Memory B cell (primary cell): ENCODE measurements around the gene PCNT.
A peak's percentile ranks its signal among the peaks of the same experiment; 100 is the strongest.

ENCODE experiments used
- ATAC-seq: fragments of 150-1000 bp; cut with Tn5 transposase; 2 replicates; pipeline ENCODE4 v1.10.0; 2021; ENCODE audit warnings: low read depth, mild to moderate bottlenecking, moderate library complexity
- DNase-seq, 2 donors: peaks; one replicate each; pipeline ENCODE4 v3.0.0; 2022; ENCODE audit warnings: low spot score in 2 of 2
- H3K27ac Mint-ChIP-seq: one replicate; pipeline ENCODE4 v1.8.0; 2022; ENCODE audit warnings: mild to moderate bottlenecking, moderate library complexity, mixed read lengths
- H3K27me3 Mint-ChIP-seq: one replicate; pipeline ENCODE4 v1.8.0; 2022; ENCODE audit warnings: mixed read lengths
- H3K36me3 Mint-ChIP-seq: one replicate; pipeline ENCODE4 v1.8.0; 2022; ENCODE audit warnings: mild to moderate bottlenecking, mixed read lengths
- H3K4me1 Mint-ChIP-seq: one replicate; pipeline ENCODE4 v1.8.0; 2022; ENCODE audit warnings: mixed read lengths
- H3K4me3 Mint-ChIP-seq: one replicate; pipeline ENCODE4 v1.8.0; 2022; ENCODE audit warnings: mild to moderate bottlenecking, moderate library complexity, mixed read lengths
- H3K9me3 Mint-ChIP-seq: one replicate; pipeline ENCODE4 v1.8.0; 2022; ENCODE audit warnings: mixed read lengths

The PCNT gene

GRCh38 chr21:46323710-46324389 is at the start of gene PCNT, which contains the start of gene C21orf58:
Gene PCNT (plus strand): TSS chr21:46324156. CDS start chr21:46324229, 73 bp downstream.
Gene C21orf58 (minus strand): TSS chr21:46323870. CDS start chr21:46322738, 1,132 bp downstream.
- Mint-ChIP-seq H3K4me3 (peak within 1 kb of the TSS; percentile 99), H3K27me3 (no peaks in the 10 kb centered on the region), H3K4me1 (peaks cover 14% of the 10 kb centered on the region), H3K9me3 (no peaks in the 10 kb centered on the region), H3K36me3 (peaks cover 10% of the 10 kb centered on the region), H3K27ac (peak within 1 kb of the TSS; percentile 97)
- DNase-seq (peak; percentile 95 to 98), ATAC-seq (peak; percentile 81)

DNA sequence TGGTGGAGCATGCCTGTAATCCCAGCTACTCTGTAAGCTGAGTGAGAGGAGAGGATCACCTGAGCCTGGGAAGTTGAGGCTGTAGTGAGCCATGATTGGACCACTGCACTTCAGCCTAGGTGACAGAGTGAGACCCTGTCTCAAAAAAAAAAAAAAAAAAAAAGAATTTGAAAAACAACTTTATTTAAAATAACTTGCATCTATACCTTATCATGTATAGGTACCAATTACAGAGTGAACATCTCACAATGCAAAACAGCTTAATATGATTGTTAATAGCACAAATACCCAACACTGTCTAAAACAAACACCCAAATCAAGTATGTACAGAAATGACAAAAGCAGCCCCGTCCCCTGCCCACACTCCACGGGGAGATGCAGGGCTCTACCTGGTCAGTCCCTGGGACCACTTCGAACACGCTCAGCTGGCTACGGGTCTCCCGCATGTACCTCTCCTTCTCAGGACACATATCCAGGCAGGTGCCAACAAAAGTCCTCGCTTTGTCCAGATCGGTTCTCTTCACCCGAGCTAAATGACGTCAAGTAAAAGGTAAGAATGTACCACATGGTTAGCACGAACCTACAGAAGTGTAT is 49.1 kb upstream of the PCNT start:
- peaks cover 2% of the 10 kb centered on the region for H3K4me1 Mint-ChIP-seq
- ATAC-seq (no peak), DNase-seq (no peak)
- H3K27ac Mint-ChIP-seq: no peak overlapping the region
- H3K9me3 Mint-ChIP-seq: no peaks in the 10 kb centered on the region
- no peak overlapping the region for H3K4me3 Mint-ChIP-seq
- no peaks in the 10 kb centered on the region for H3K27me3 Mint-ChIP-seq
- peaks cover 31% of the 10 kb centered on the region for H3K36me3 Mint-ChIP-seq

GRCh38 chr21:46284077-46284644 is 39.8 kb upstream of the PCNT start:
- Mint-ChIP-seq H3K4me3 (peak overlapping the region; percentile 75), H3K27ac (peak overlapping the region; percentile 11), H3K4me1 (peaks cover 25% of the 10 kb centered on the region), H3K9me3 (no peaks in the 10 kb centered on the region), H3K36me3 (peaks cover 12% of the 10 kb centered on the region), H3K27me3 (no peaks in the 10 kb centered on the region)
- no peak for ATAC-seq
- DNase-seq: no peak

GRCh38 chr21:46284733-46285132 is 39.2 kb upstream of the PCNT start:
- DNase-seq: no peak
- Mint-ChIP-seq H3K4me1 (peaks cover 28% of the 10 kb centered on the region), H3K9me3 (no peaks in the 10 kb centered on the region), H3K27ac (peak overlapping the region; percentile 92), H3K27me3 (no peaks in the 10 kb centered on the region), H3K4me3 (peak overlapping the region; percentile 99), H3K36me3 (peaks cover 12% of the 10 kb centered on the region)
- ATAC-seq: no peak

- no peak for DNase-seq
Measured at GRCh38 chr21:46285206-46285661, 38.7 kb upstream of the PCNT start, which contains the start of gene MCM3AP. Gene MCM3AP (minus strand): TSS chr21:46285611. CDS start chr21:46285286, 325 bp downstream.

DNA sequence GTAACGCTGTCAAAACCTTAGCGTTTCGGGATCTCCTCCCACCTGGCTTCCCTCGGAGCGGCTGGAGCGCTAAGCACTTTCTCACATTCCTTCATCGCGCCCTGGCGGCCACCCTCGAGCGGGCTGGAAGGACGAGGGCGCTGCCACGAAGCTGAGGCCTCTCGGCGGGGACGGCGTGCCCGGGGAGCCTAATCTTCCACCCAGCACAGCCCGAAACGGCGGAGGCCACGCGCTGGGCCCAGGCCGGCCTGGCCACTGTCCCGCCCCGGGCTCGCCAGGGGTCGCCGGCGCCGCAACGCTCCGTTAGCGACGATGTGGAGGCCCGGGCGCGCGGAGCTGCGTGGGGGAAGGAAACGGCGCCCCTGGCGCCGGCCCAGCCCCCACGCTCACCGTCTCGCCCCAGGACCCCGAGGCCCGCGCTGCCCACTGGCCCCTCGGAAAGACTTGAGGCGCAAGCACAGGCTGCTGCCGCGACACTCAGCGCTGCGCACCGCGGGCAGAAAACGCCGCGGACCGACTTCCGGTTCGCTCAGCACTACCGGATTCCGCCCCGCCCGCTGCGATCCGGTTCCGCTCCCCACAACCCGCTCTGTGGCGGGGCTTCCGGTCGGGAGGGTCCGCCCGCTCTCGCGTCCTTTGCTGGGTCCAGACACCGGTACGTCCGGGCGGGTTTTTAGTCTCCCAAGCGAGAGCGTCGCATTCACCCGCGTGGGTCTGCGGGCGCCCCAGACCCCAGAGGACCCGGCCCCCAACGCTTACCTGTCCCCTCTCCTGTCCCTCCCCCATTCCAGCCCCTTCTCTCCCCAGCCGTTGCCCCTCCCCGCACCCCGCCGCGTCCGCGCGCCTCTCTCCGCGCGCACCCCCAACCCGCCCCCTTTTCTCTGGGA is 38.0 kb upstream of the PCNT start, which contains the start of gene YBEY:
Gene YBEY (plus strand): TSS at position 582 of the 887 bp plus-strand sequence. CDS start 572 bp downstream, outside the sequence.
- H3K27me3 Mint-ChIP-seq: no peaks in the 10 kb centered on the region
- H3K36me3 Mint-ChIP-seq: peaks cover 11% of the 10 kb centered on the region
- peak within 1 kb of the TSS; percentile 99 for H3K4me3 Mint-ChIP-seq
- no peaks in the 10 kb centered on the region for H3K9me3 Mint-ChIP-seq
- DNase-seq (peak; percentile 74 to 81), ATAC-seq (peak; percentile 89)
- H3K4me1 Mint-ChIP-seq: peaks cover 30% of the 10 kb centered on the region
- H3K27ac Mint-ChIP-seq: peak within 1 kb of the TSS; percentile 92

More at GRCh38 chr21:46285206-46285661, 38.7 kb upstream of the PCNT start, which contains the start of gene MCM3AP:
- Mint-ChIP-seq H3K27ac (peak within 1 kb of the TSS; percentile 92), H3K9me3 (no peaks in the 10 kb centered on the region), H3K4me3 (peak within 1 kb of the TSS; percentile 99), H3K27me3 (no peaks in the 10 kb centered on the region), H3K36me3 (peaks cover 11% of the 10 kb centered on the region), H3K4me1 (peaks cover 30% of the 10 kb centered on the region)
- no peak for ATAC-seq

DNA sequence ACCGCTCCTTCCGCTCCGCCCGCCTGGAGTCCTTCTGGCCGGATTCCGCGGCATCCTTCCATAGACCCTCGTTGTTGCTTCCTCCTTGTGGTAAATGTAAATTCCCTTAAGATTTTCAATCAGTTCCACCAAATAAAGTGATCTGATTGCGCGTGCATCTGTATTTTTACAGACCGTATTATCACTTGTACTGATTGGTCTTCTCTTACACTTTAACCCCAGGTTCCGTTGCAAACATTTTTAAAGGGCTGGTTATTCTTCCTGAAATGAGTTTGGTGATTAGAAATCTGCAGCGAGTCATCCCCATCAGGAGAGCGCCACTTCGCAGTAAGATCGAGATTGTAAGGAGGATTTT is 37.3 kb upstream of the PCNT start:
- Mint-ChIP-seq H3K4me3 (peak overlapping the region; percentile 99), H3K9me3 (no peaks in the 10 kb centered on the region), H3K27me3 (no peaks in the 10 kb centered on the region), H3K36me3 (peaks cover 14% of the 10 kb centered on the region), H3K27ac (peak overlapping the region; percentile 92), H3K4me1 (peaks cover 29% of the 10 kb centered on the region)
- DNase-seq: no peak
- ATAC-seq: no peak

DNA sequence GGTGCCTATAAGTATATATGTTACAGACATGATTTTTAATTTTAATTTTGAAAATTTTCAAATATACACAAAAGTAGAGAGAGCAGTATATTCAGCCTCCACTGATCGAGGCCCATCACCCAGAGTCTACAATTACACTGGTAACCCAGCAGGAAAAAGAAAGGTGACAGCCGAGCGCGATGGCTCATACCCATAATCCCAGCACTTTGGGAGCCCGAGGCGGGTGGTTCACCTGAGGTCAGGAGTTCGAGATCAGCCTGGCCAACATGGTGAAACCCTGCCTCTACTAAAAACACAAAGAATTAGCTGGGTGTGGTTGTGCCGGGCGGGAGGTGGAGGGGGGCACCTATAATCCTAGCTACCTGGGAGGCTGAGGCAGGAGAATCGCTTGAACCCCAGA is 36.4 kb upstream of the PCNT start:
- Mint-ChIP-seq H3K27ac (no peak overlapping the region), H3K27me3 (no peaks in the 10 kb centered on the region), H3K36me3 (peaks cover 16% of the 10 kb centered on the region), H3K4me1 (peaks cover 29% of the 10 kb centered on the region), H3K9me3 (no peaks in the 10 kb centered on the region), H3K4me3 (no peak overlapping the region)
- no peak for DNase-seq
- ATAC-seq: no peak

- no peak for DNase-seq
- H3K9me3 Mint-ChIP-seq: no peaks in the 10 kb centered on the region
- peaks cover 13% of the 10 kb centered on the region for H3K36me3 Mint-ChIP-seq
- no peak overlapping the region for H3K27ac Mint-ChIP-seq
- H3K4me3 Mint-ChIP-seq: no peak overlapping the region
- H3K27me3 Mint-ChIP-seq: no peaks in the 10 kb centered on the region
- peaks cover 22% of the 10 kb centered on the region for H3K4me1 Mint-ChIP-seq
- ATAC-seq: no peak
Measured at GRCh38 chr21:46289655-46290179, 34.2 kb upstream of the PCNT start.

DNA sequence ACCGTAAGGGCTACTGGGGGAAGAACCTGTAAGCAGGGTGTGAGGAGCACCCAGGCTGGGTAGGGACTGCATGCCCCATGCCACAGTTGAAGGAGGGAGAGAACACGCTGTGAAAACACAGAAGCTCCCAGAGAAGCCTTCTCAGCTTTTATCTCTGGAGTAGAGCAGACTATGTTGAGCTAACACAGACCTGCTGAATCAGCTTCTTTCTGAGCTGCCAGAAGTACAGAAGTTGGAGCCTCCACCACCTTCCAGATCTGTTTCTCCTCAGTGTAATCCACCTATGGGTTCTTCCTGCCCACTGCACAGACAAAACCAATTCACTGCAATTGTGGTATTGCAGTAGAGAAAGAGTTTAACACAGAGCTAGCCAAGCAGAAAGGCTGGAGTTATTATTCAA is 32.4 kb upstream of the PCNT start:
- H3K4me1 Mint-ChIP-seq: peaks cover 27% of the 10 kb centered on the region
- no peaks in the 10 kb centered on the region for H3K27me3 Mint-ChIP-seq
- H3K27ac Mint-ChIP-seq: no peak overlapping the region
- DNase-seq (no peak), ATAC-seq (no peak)
- no peak overlapping the region for H3K4me3 Mint-ChIP-seq
- H3K9me3 Mint-ChIP-seq: no peaks in the 10 kb centered on the region
- H3K36me3 Mint-ChIP-seq: peaks cover 13% of the 10 kb centered on the region

GRCh38 chr21:46294647-46295176 is 29.2 kb upstream of the PCNT start:
- peaks cover 6% of the 10 kb centered on the region for H3K36me3 Mint-ChIP-seq
- no peak overlapping the region for H3K4me3 Mint-ChIP-seq
- H3K27ac Mint-ChIP-seq: no peak overlapping the region
- ATAC-seq (no peak), DNase-seq (no peak)
- no peaks in the 10 kb centered on the region for H3K9me3 Mint-ChIP-seq
- peaks cover 16% of the 10 kb centered on the region for H3K4me1 Mint-ChIP-seq
- no peaks in the 10 kb centered on the region for H3K27me3 Mint-ChIP-seq

DNA sequence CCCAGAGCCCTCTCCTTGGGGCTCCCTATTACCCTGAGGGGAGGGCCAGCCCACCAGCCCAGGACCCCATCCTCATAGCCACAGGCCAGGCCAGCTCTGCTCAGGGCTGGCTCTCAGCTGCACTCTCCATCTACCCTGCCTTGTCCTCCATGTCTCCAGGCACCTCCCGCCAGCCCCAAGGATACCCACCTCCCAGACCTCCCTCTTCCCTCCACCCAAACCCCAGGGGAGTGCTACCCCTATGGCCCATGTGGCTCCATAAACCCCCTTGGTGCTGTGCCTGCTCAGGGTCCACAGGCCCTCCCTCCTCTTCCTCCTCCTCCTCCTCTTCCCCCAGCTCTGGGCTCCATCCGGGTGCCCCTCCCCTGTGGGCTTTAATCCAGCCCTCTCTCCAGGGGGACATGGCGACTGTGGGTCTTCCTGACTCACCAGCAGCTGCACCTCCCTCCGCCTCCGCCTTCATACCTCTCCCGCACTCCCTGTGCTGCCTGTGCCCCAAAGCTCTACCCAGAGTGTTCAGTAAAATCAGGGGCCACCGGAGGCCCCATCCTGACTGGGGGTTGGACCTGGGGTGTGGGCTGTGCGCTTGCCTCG is 28.7 kb upstream of the PCNT start:
- ATAC-seq (no peak), DNase-seq (no peak)
- Mint-ChIP-seq H3K4me1 (peaks cover 13% of the 10 kb centered on the region), H3K9me3 (no peaks in the 10 kb centered on the region), H3K27me3 (no peaks in the 10 kb centered on the region), H3K36me3 (peaks cover 4% of the 10 kb centered on the region), H3K27ac (peak overlapping the region; percentile 14), H3K4me3 (no peak overlapping the region)
